Naive B cell (primary cell): ENCODE results near the gene FBXL5. TPM values are rescaled to one million over a fixed set of nuclear protein-coding genes. Genes with fewer than 3 reads are reported as not detected.

Experiments used
- ATAC-seq, 2 donors: fragments of 150-1000 bp; cut with Tn5 transposase; 2 replicates each; pipeline ENCODE4 v1.10.0; 2021; ENCODE audit warnings: low read depth in 2 of 2, mild to moderate bottlenecking in 2 of 2, moderate library complexity in 2 of 2
- DNase-seq: peaks from one replicate; pipeline ENCODE4 v3.0.0; 2022
- H3K27ac Mint-ChIP-seq, 6 donors: one replicate each; pipeline ENCODE4 v1.8.0; 2020 to 2022; ENCODE audit warnings: mild to moderate bottlenecking in 6 of 6, mixed read lengths in 6 of 6, moderate library complexity in 5 of 6, inconsistent platforms in 2 of 6
- H3K27me3 Mint-ChIP-seq, 3 donors: one replicate each; pipeline ENCODE4 v1.8.0; 2021 to 2022; ENCODE audit warnings: mixed read lengths in 3 of 3, mild to moderate bottlenecking in 1 of 3
- H3K36me3 Mint-ChIP-seq, 2 donors: one replicate each; pipeline ENCODE4 v1.8.0; 2020 to 2022; ENCODE audit warnings: mixed read lengths in 2 of 2, inconsistent platforms in 1 of 2, mild to moderate bottlenecking in 1 of 2
- H3K4me1 Mint-ChIP-seq, 3 donors: one replicate each; pipeline ENCODE4 v1.8.0; 2020 to 2022; ENCODE audit warnings: mixed read lengths in 3 of 3, inconsistent platforms in 1 of 3, mild to moderate bottlenecking in 1 of 3, moderate library complexity in 1 of 3
- H3K4me3 Mint-ChIP-seq, 8 donors: one replicate each; pipeline ENCODE4 v1.8.0; 2020 to 2022; ENCODE audit warnings: mild to moderate bottlenecking in 8 of 8, mixed read lengths in 8 of 8, moderate library complexity in 8 of 8, inconsistent platforms in 2 of 8
- H3K9me3 Mint-ChIP-seq, 7 donors: one replicate each; pipeline ENCODE4 v1.8.0; 2020 to 2022; ENCODE audit warnings: mixed read lengths in 7 of 7, mild to moderate bottlenecking in 5 of 7, inconsistent platforms in 2 of 7, moderate library complexity in 1 of 7
- polyA plus RNA-seq, 6 donors: library from polyadenylated mRNA; unstranded; fragments of 300-500 nt; fragmentation: Illumina TruSeq; gene quantifications; one replicate each; pipeline ENCODE4 v1.2.3, GENCODE V29; 2021; ENCODE audit warnings: low read depth in 6 of 6

FBXL5 gene
- polyA plus RNA-seq, 6 donors from 2014 or later, result 97.0 to 172 (median 108) TPM

DNA sequence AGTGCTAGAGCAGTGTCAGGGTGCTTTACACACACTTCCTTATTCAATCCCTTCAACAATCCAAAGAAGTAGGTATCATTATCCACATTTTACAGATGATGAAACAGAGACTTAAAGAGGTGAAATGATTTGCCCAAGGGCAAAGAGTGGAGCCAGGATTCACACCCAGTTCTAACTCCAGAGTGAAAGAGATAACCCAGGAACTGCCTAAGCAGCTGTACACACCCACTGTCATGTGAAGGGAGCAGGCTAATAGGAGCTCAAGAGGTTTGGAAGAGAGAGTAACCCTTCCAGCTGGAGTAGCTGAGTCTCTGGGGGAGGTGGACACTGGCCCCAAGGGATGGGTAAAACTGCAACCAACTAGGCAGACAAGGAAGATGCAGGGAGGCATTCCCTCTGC is 92.5 kb downstream of the FBXL5 start:
- Mint-ChIP-seq H3K27me3 (no peaks in the 10 kb centered on the region), H3K4me1 (peaks cover 16 to 21% (median 18%) of the 10 kb centered on the region in 3 donors), H3K9me3 (no peaks in the 10 kb centered on the region), H3K36me3 (peaks cover under 1 to 5% of the 10 kb centered on the region in 2 donors), H3K4me3 (peak overlapping the region in 1 of 8 donors; percentile 2), H3K27ac (peak overlapping the region in 1 of 6 donors; percentile 17)
- no peak for DNase-seq
- no peak for ATAC-seq

DNA sequence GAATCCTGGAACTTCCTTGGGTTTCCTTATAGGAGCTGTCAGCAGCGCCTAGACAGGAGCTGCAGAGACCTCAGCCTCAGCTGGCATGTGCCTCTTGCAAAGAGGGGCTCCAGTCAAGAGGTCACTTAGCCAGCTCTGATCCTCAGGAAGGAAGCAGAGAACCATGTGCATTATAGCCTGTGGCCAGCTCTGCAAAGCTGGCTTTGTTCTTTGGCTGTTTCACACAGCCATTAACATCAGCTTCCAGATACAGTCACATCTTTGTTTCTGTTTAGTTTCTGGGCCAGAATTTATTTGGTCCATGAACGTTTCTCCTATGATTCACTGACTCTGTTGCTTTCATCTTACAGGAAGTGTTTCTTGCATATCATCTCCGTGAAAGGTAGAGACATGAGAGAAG is 93.0 kb downstream of the FBXL5 start:
- Mint-ChIP-seq H3K9me3 (no peaks in the 10 kb centered on the region), H3K4me1 (peaks cover 16 to 21% (median 18%) of the 10 kb centered on the region in 3 donors), H3K4me3 (no peak overlapping the region), H3K27me3 (no peaks in the 10 kb centered on the region), H3K36me3 (no peaks in the 10 kb centered on the region), H3K27ac (peak overlapping the region in 1 of 6 donors; percentile 31)
- no peak for ATAC-seq
- DNase-seq, result no peak

DNA sequence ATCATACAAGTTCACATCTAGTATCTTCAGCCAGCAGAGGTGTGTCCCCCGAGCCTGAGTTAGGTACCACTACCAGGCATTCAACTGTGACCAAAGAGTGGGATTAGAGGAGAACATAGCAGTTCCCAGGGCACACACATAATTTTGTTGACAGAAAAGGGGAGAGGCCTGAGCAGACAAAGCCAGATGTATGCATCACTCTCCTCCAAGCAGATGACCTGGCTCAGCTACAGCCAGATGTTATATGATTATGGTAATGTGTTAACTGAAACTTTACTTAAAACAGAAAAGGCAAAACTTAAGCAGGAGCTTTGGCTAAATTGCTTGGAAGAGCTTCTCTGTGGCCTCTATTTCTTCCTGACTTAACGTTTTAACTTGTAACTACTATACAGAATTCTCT is 96.6 kb downstream of the FBXL5 start:
- no peak overlapping the region for H3K27ac Mint-ChIP-seq
- ATAC-seq, result no peak

DNA sequence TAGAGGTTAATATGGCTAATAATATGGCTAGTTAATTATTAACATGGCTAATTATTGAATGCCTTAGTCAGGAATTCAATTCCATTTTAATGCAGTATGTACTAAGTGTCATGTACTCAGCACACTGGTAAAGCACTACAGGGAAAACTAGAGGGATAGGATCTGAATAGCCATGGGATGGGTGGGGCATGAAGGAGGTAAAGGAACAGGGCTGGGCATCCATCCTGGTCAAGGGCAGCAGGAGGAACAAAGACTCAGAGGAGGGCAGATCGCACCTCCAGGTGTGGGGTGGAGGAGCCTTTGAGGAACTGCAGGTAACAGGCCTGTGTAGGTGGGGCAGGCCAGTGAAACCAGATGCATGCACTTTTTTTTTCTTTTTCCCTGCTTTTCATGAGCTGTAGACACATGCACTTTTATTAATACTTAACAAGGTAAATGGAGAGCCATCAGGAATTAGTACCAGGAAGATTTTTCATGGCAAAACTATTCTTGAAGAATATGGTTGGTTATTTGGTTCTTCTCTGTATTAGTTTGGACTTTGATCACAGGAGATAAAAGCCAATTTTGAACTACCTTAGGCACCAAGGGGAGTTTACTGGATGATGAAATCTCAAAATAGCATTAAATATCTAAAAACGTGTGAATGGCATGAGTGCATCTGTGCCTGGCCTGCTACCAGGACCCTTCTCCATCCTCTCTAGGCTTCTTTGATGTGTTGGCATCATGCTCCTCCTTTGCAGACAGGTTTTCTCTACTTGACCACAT is 97.2 kb downstream of the FBXL5 start:
- no peaks in the 10 kb centered on the region for H3K27me3 Mint-ChIP-seq
- ATAC-seq, result no peak
- H3K4me3 Mint-ChIP-seq, result no peak overlapping the region
- H3K4me1 Mint-ChIP-seq, result peaks cover 16 to 21% (median 18%) of the 10 kb centered on the region in 3 donors
- H3K9me3 Mint-ChIP-seq, result no peaks in the 10 kb centered on the region
- no peaks in the 10 kb centered on the region for H3K36me3 Mint-ChIP-seq
- peak overlapping the region in 1 of 6 donors; percentile 61 for H3K27ac Mint-ChIP-seq
- DNase-seq, result no peak

More for the DNA sequence above, 96.6 kb downstream of the FBXL5 start:
- DNase-seq, result no peak
- H3K4me3 Mint-ChIP-seq, result no peak overlapping the region
- H3K9me3 Mint-ChIP-seq, result no peaks in the 10 kb centered on the region
- no peaks in the 10 kb centered on the region for H3K27me3 Mint-ChIP-seq
- no peaks in the 10 kb centered on the region for H3K36me3 Mint-ChIP-seq
- peaks cover 16 to 21% (median 18%) of the 10 kb centered on the region in 3 donors for H3K4me1 Mint-ChIP-seq

DNA sequence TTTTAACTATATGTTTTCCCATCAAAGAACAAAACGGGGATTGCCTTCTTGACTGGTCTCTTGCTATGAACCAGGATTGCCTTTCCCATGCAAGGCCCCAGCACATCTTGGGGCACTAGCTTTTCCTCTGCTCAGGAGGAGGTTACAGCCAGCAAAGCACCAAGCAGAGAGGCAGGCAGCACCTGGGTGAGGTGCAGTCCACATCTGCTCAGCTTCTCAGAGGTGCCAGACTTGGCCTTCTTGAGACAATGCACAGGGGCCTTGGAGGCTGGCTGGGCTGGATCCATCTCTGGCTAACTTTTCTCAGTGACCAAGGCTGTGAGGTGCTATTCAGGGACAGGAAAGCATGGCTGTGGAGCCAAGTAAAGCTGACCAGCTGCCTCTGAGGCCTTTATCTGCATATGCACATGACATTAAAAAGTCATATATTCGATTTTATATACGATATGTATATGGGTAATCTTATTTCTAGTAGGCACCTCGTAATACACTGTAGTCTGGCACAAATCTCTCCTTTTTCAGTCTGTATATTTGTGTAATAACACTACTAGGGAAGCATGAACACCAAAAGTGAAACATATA is 98.6 kb downstream of the FBXL5 start:
- H3K4me3 Mint-ChIP-seq, result no peak overlapping the region
- peaks cover 10 to 11% (median 11%) of the 10 kb centered on the region in 3 donors for H3K4me1 Mint-ChIP-seq
- H3K27ac Mint-ChIP-seq, result no peak overlapping the region

More for the DNA sequence above, 98.6 kb downstream of the FBXL5 start:
- no peak for ATAC-seq
- Mint-ChIP-seq H3K9me3 (no peaks in the 10 kb centered on the region), H3K36me3 (no peaks in the 10 kb centered on the region), H3K27me3 (no peaks in the 10 kb centered on the region)
- DNase-seq, result no peak

Other genes starting within 250 kb of the FBXL5 start
- gene C1QTNF7, start 227.3 kb downstream of the FBXL5 start, polyA plus RNA-seq, result not detected
- not detected for gene CC2D2A, start 185.5 kb downstream of the FBXL5 start, polyA plus RNA-seq
- 10 to 100 TPM; 60.1 to 84.2 (median 72.1) TPM for gene FAM200B, start 26.5 kb upstream of the FBXL5 start, polyA plus RNA-seq
- gene BST1, start 47.7 kb upstream of the FBXL5 start, polyA plus RNA-seq, result 1 to 10 TPM in 1 of 6 donors, under 1 TPM in 5; 0.29 to 2.4 (median 0.46) TPM
- 10 to 100 TPM; 12.8 to 33.8 (median 24.7) TPM for gene CD38, start 123.0 kb upstream of the FBXL5 start, polyA plus RNA-seq